IMR-90 (cell line): Measurements from ENCODE around the gene ZDHHC7. TPM values are rescaled to one million over a fixed set of nuclear protein-coding genes. Genes with fewer than 3 reads are reported as not detected.

ENCODE experiments used
- ATAC-seq: fragments of 200-7000 bp; cut with Tn5 transposase; 2 replicates; pipeline ENCODE4 v1.9.1; 2020; ENCODE audit warnings: low read depth, mild to moderate bottlenecking, moderate library complexity
- BruUV-seq: library from RNA; stranded (reverse); fragments of 400-500 nt; replicated peaks from 2 replicates; lab custom pipeline; 2021; lab: Mats Ljungman, UMichigan
- CTCF ChIA-PET: fragments of 300-600 bp; formaldehyde crosslinking; extraction: SDS; loops from one replicate; lab custom pipeline; 2021; ENCODE audit warnings: antibody characterized with exemption; lab: Yijun Ruan, JAX
- POLR2A ChIA-PET: fragments of 300-600 bp; sonication (Branson Sonifier 250); formaldehyde crosslinking; loops from one replicate; lab custom pipeline; 2022; ENCODE audit warnings: antibody characterized with exemption; ENCODE audit not compliant: unreplicated experiment; lab: Charles Lee
- DNase-seq: peaks from one replicate; pipeline ENCODE4 v3.0.0; 2013
- H2AFZ ChIP-seq: replicated peaks from 2 replicates; pipeline ENCODE3; 2013; ENCODE audit warnings: low read length, mild to moderate bottlenecking; ENCODE audit not compliant: poor library complexity
- H2AK5ac ChIP-seq: 2 replicates; pipeline ENCODE4 v1.6.1; 2013; ENCODE audit warnings: low read depth, low read length, inconsistent platforms
- H2AK9ac ChIP-seq: replicated peaks from 2 replicates; pipeline ENCODE3; 2013; ENCODE audit warnings: mild to moderate bottlenecking, low read depth, low read length, moderate library complexity; ENCODE audit not compliant: poor library complexity
- H2BK120ac ChIP-seq: 2 replicates; pipeline ENCODE4 v1.6.1; 2013; ENCODE audit warnings: low read depth, low read length, inconsistent platforms
- H2BK15ac ChIP-seq: 3 replicates; pipeline ENCODE4 v1.6.1; 2013; ENCODE audit warnings: low read depth, low read length, inconsistent platforms
- H2BK20ac ChIP-seq: 2 replicates; pipeline ENCODE4 v1.6.1; 2013; ENCODE audit warnings: low read depth, mild to moderate bottlenecking, inconsistent platforms, low read length, moderate library complexity
- H2BK5ac ChIP-seq: 2 replicates; pipeline ENCODE4 v1.6.1; 2013; ENCODE audit warnings: mild to moderate bottlenecking, low read depth, low read length, inconsistent platforms; ENCODE audit not compliant: poor library complexity, severe bottlenecking
- H3K14ac ChIP-seq: replicated peaks from 2 replicates; pipeline ENCODE4 v1.6.1; 2013; ENCODE audit warnings: low read depth, low read length, inconsistent platforms
- H3K18ac ChIP-seq: 2 replicates; pipeline ENCODE4 v1.6.1; 2013; ENCODE audit warnings: low read depth, low read length, control low read depth
- H3K23ac ChIP-seq: 2 replicates; pipeline ENCODE4 v1.6.1; 2013; ENCODE audit warnings: low read depth, low read length, inconsistent platforms
- H3K27ac ChIP-seq: 2 replicates; pipeline ENCODE4 v1.5.1; 2013; ENCODE audit warnings: mild to moderate bottlenecking, control low read depth, low read length; ENCODE audit not compliant: insufficient read depth
- H3K27me3 ChIP-seq: 2 replicates; pipeline ENCODE4 v1.6.1; 2013; ENCODE audit warnings: low read length; ENCODE audit not compliant: control insufficient read depth, insufficient read depth
- H3K36me3 ChIP-seq: 2 replicates; pipeline ENCODE4 v1.6.1; 2013; ENCODE audit warnings: low read length, mixed read lengths; ENCODE audit not compliant: control insufficient read depth, insufficient read depth
- H3K4ac ChIP-seq: 2 replicates; pipeline ENCODE4 v1.6.1; 2013; ENCODE audit warnings: low read depth, low read length, inconsistent platforms
- H3K4me1 ChIP-seq: 2 replicates; pipeline ENCODE4 v1.6.1; 2013; ENCODE audit warnings: low read length, mixed read lengths; ENCODE audit not compliant: control insufficient read depth, insufficient read depth
- H3K4me2 ChIP-seq: 2 replicates; pipeline ENCODE4 v1.6.1; 2013; ENCODE audit warnings: low read depth, mild to moderate bottlenecking, control low read depth, low read length, moderate library complexity
- H3K4me3 ChIP-seq: 2 replicates; pipeline ENCODE4 v1.5.1; 2013; ENCODE audit warnings: low read depth, mild to moderate bottlenecking, control low read depth, low read length, moderate library complexity; ENCODE audit not compliant: insufficient read depth
- H3K56ac ChIP-seq: 2 replicates; pipeline ENCODE4 v1.6.1; 2013; ENCODE audit warnings: low read length, inconsistent platforms; ENCODE audit not compliant: insufficient read depth; ENCODE audit errors: extremely low read depth
- H3K79me1 ChIP-seq, 2 experiments: 2 replicates each; pipeline ENCODE4 v1.6.1; 2013; ENCODE audit warnings: low read length in 2 of 2, inconsistent platforms in 1 of 2, low read depth in 1 of 2
- H3K9ac ChIP-seq: 2 replicates; pipeline ENCODE4 v1.6.1; 2013; ENCODE audit warnings: low read depth, low read length, control low read depth
- H3K9me1 ChIP-seq: 2 replicates; pipeline ENCODE4 v1.6.1; 2013; ENCODE audit warnings: low read length, inconsistent platforms; ENCODE audit not compliant: insufficient read depth
- H3K9me3 ChIP-seq: 2 replicates; pipeline ENCODE4 v1.6.1; 2013; ENCODE audit warnings: low read length; ENCODE audit not compliant: control insufficient read depth, insufficient read depth
- H4K20me1 ChIP-seq: 2 replicates; pipeline ENCODE4 v1.6.1; 2013; ENCODE audit warnings: low read length, inconsistent platforms; ENCODE audit not compliant: insufficient read depth
- H4K5ac ChIP-seq: 2 replicates; pipeline ENCODE4 v1.6.1; 2013; ENCODE audit warnings: mild to moderate bottlenecking, low read depth, low read length, control low read depth
- H4K8ac ChIP-seq, 2 experiments: 2 replicates each; pipeline ENCODE4 v1.6.1; 2013; ENCODE audit warnings: low read depth in 2 of 2, low read length in 2 of 2, control low read depth in 1 of 2, inconsistent platforms in 1 of 2
- H4K91ac ChIP-seq: 2 replicates; pipeline ENCODE4 v1.6.1; 2013; ENCODE audit warnings: low read depth, low read length, inconsistent platforms; ENCODE audit not compliant: insufficient read depth
- BHLHE40 ChIP-seq: fragments of 150-350 bp; IDR thresholded peaks from 2 replicates; pipeline ENCODE4 v1.6.1; 2016; ENCODE audit warnings: mild to moderate bottlenecking, low read depth, low read length
- CEBPB ChIP-seq: IDR thresholded peaks from 2 replicates; pipeline ENCODE4 v1.6.1; 2012; ENCODE audit warnings: low read depth, low read length, improper control_type of control experiment
- MAFK ChIP-seq: IDR thresholded peaks from 2 replicates; pipeline ENCODE4 v1.6.1; 2012; ENCODE audit warnings: low read depth, low read length, improper control_type of control experiment
- MXI1 ChIP-seq: IDR thresholded peaks from 2 replicates; pipeline ENCODE4 v1.6.1; 2012; ENCODE audit warnings: low read depth, mild to moderate bottlenecking, low read length, moderate library complexity, borderline replicate concordance
- NFE2L2 ChIP-seq: fragments of 150-350 bp; IDR thresholded peaks from 2 replicates; pipeline ENCODE4 v1.6.1; 2016; ENCODE audit warnings: low read depth, mild to moderate bottlenecking, low read length
- POLR2A ChIP-seq: IDR thresholded peaks from 2 replicates; pipeline ENCODE4 v1.6.1; 2012; ENCODE audit warnings: mild to moderate bottlenecking, low read depth, low read length
- RAD21 ChIP-seq: IDR thresholded peaks from 2 replicates; pipeline ENCODE4 v1.6.1; 2012; ENCODE audit warnings: low read length, improper control_type of control experiment
- RCOR1 ChIP-seq: IDR thresholded peaks from 2 replicates; pipeline ENCODE4 v1.6.1; 2012; ENCODE audit warnings: mild to moderate bottlenecking, low read length, improper control_type of control experiment; ENCODE audit not compliant: insufficient replicate concordance
- RFX5 ChIP-seq: IDR thresholded peaks from 2 replicates; pipeline ENCODE4 v1.8.0; 2012; ENCODE audit warnings: low read depth, mild to moderate bottlenecking, low read length, moderate library complexity
- SMC3 ChIP-seq: fragments of 150-350 bp; IDR thresholded peaks from 2 replicates; pipeline ENCODE4 v1.6.1; 2016; ENCODE audit warnings: low read depth, mild to moderate bottlenecking, antibody characterized with exemption, low read length, moderate library complexity
- WGBS, 2 experiments: methylation state at CpG; one replicate each; pipeline versions ENCODE4 v1.1.5 to v1.1.7; 2013; ENCODE audit warnings: missing lambda C conversion rate in 2 of 2; ENCODE audit not compliant: insufficient read length in 1 of 2; ENCODE audit errors: extremely low coverage in 2 of 2; 5-methylcytosine and 5-hydroxymethylcytosine counted together
- dilution Hi-C: fragments of 300-500 bp; cut with HindIII; formaldehyde crosslinking; loops from one replicate; pipeline ENCODE4 v1.14.3; 2018; ENCODE audit warnings: low sequenced_read_pairs; ENCODE audit not compliant: unreplicated experiment
- in situ Hi-C: fragments of 300-500 bp; cut with MboI; formaldehyde crosslinking; loops from 3 replicates; pipeline ENCODE4 v1.14.3; 2019; ENCODE audit warnings: low sequenced_read_pairs, inconsistent platforms, mixed read lengths
- intact Hi-C: fragments of 100-400 bp; cut with micrococcal nuclease; formaldehyde crosslinking; loops from 2 replicates; pipeline ENCODE4 v1.10.0; 2022
- polyA plus RNA-seq, 3 experiments: library from polyadenylated mRNA; depleted of rRNA; stranded (reverse); fragments of >200 nt; gene quantifications; 2 replicates each; pipeline ENCODE4 v1.2.3, GENCODE V29; 2012; ENCODE audit warnings: low replicate concordance in 1 of 3
- total RNA-seq: library from RNA; depleted of rRNA; stranded (reverse); fragments of >200 nt; gene quantifications from 2 replicates; pipeline ENCODE4 v1.2.3, GENCODE V29; 2012
- TF ChIP-seq, protein P1 (sequence below): conservative IDR thresholded peaks from 2 replicates; pipeline ENCODE4 v1.5.1; 2012; ENCODE audit warnings: mild to moderate bottlenecking, low read depth, low read length, improper control_type of control experiment
- TF ChIP-seq, protein P2 (sequence below): fragments of 150-350 bp; IDR thresholded peaks from 2 replicates; pipeline ENCODE4 v1.6.1; 2017; ENCODE audit warnings: mild to moderate bottlenecking, antibody characterized with exemption, low read length, low read depth
- TF ChIP-seq, protein P3 (sequence below): fragments of 150-350 bp; IDR thresholded peaks from 2 replicates; pipeline ENCODE4 v1.6.1; 2016; ENCODE audit warnings: low read depth, mild to moderate bottlenecking, low read length, moderate library complexity, borderline replicate concordance

Gene ZDHHC7
- total and polyA plus RNA-seq, 2 of the 4 experiments (the other 2 are of a cell fraction): 80.1 to 97.1 TPM

- Histone ChIP-seq H2BK120ac (no peak overlapping the region), H2BK5ac (no peak overlapping the region), H3K9ac (no peak overlapping the region), H3K9me3 (no peaks in the 10 kb centered on the region), H2BK20ac (no peak overlapping the region), H3K4me2 (no peak overlapping the region), H3K27me3 (peaks cover 1% of the 10 kb centered on the region; the same call in 1 of the 2 replicates), H3K4me3 (no peak overlapping the region), H3K4me1 (no peaks in the 10 kb centered on the region; the same call in 1 of the 2 replicates), H2BK15ac (no peak overlapping the region), H4K20me1 (no peaks in the 10 kb centered on the region; the same call in 1 of the 2 replicates), H3K9me1 (peaks cover 3% of the 10 kb centered on the region; the same call in 1 of the 2 replicates), H3K27ac (no peak overlapping the region), H3K14ac (no peak overlapping the region), H3K79me1 (peaks cover 7 to 23% of the 10 kb centered on the region in 2 experiments; a peak in 3 of 4 replicates), H3K18ac (no peak overlapping the region), H4K91ac (no peak overlapping the region), H3K4ac (no peak overlapping the region), H3K36me3 (peaks cover 3% of the 10 kb centered on the region; the same call in 1 of the 2 replicates), H4K8ac (no peak overlapping the region), H2AK5ac (no peak overlapping the region), H3K56ac (no peak overlapping the region), H2AFZ (no peak overlapping the region), H4K5ac (no peak overlapping the region), H2AK9ac (no peak overlapping the region), H3K23ac (no peak overlapping the region)
- dilution Hi-C loops (no loop called here), intact Hi-C loops (no loop called here), in situ Hi-C loops (no loop called here)
- no peak for ATAC-seq
- no peak for TF ChIP-seq MAFK
- no peak for TF ChIP-seq SMC3
- no peak for TF ChIP-seq RAD21
- TF ChIP-seq BHLHE40: no peak
- TF ChIP-seq, protein P1, sequence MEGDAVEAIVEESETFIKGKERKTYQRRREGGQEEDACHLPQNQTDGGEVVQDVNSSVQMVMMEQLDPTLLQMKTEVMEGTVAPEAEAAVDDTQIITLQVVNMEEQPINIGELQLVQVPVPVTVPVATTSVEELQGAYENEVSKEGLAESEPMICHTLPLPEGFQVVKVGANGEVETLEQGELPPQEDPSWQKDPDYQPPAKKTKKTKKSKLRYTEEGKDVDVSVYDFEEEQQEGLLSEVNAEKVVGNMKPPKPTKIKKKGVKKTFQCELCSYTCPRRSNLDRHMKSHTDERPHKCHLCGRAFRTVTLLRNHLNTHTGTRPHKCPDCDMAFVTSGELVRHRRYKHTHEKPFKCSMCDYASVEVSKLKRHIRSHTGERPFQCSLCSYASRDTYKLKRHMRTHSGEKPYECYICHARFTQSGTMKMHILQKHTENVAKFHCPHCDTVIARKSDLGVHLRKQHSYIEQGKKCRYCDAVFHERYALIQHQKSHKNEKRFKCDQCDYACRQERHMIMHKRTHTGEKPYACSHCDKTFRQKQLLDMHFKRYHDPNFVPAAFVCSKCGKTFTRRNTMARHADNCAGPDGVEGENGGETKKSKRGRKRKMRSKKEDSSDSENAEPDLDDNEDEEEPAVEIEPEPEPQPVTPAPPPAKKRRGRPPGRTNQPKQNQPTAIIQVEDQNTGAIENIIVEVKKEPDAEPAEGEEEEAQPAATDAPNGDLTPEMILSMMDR: no peak
- TF ChIP-seq CEBPB: no peak
- TF ChIP-seq, protein P2, sequence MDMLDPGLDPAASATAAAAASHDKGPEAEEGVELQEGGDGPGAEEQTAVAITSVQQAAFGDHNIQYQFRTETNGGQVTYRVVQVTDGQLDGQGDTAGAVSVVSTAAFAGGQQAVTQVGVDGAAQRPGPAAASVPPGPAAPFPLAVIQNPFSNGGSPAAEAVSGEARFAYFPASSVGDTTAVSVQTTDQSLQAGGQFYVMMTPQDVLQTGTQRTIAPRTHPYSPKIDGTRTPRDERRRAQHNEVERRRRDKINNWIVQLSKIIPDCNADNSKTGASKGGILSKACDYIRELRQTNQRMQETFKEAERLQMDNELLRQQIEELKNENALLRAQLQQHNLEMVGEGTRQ: no peak
- no peak for TF ChIP-seq MXI1
- TF ChIP-seq, protein P3, sequence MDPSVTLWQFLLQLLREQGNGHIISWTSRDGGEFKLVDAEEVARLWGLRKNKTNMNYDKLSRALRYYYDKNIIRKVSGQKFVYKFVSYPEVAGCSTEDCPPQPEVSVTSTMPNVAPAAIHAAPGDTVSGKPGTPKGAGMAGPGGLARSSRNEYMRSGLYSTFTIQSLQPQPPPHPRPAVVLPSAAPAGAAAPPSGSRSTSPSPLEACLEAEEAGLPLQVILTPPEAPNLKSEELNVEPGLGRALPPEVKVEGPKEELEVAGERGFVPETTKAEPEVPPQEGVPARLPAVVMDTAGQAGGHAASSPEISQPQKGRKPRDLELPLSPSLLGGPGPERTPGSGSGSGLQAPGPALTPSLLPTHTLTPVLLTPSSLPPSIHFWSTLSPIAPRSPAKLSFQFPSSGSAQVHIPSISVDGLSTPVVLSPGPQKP: no peak
- TF ChIP-seq POLR2A: no peak
- TF ChIP-seq RFX5: no peak
- TF ChIP-seq NFE2L2: no peak
- no peak for TF ChIP-seq RCOR1
- BruUV-seq: no TSS peak
- WGBS, 2 experiments: no CpG with 5 or more reads among the region's 6 CpGs
- no peak for DNase-seq
- POLR2A ChIA-PET: no interaction called here
- CTCF ChIA-PET: no interaction called here
Measured at GRCh38 chr16:85042606-85043005, 31.3 kb upstream of the ZDHHC7 start.
